Activated T-cell treated with anti-CD3 and anti-CD28 coated beads, Interleukin-2, amount 50 U/mL, for 72 hours (primary cell): Measurements from ENCODE around the gene CDC40. TPM values are rescaled to one million over a fixed set of nuclear protein-coding genes. Genes with fewer than 3 reads are reported as not detected.
A peak's percentile ranks its signal among the peaks of the same experiment; 100 is the strongest.
"Not testable (repeated sequence)": the region's sequence is repeated elsewhere in the genome, so short reads cannot be mapped to it uniquely, and the experiment has no call there.

ENCODE experiments used
- ATAC-seq, 2 donors: fragments of 150-1000 bp; cut with Tn5 transposase; replicated peaks in 1 of 2; 2 replicates each; pipeline ENCODE4 v1.10.0; 2021; ENCODE audit warnings: moderate library complexity in 2 of 2, mild to moderate bottlenecking in 1 of 2
- DNase-seq, 2 donors: peaks; one replicate each; pipeline ENCODE4 v3.0.0; 2021 to 2022; ENCODE audit warnings: mixed read lengths in 1 of 2
- H3K27ac Mint-ChIP-seq: one replicate; pipeline ENCODE4 v1.8.0; 2022; ENCODE audit warnings: mild to moderate bottlenecking, moderate library complexity, mixed read lengths
- H3K27me3 Mint-ChIP-seq: one replicate; pipeline ENCODE4 v1.8.0; 2022; ENCODE audit warnings: low read depth, mixed read lengths
- H3K36me3 Mint-ChIP-seq, 2 donors: one replicate each; pipeline ENCODE4 v1.8.0; 2022; ENCODE audit warnings: mixed read lengths in 2 of 2, mild to moderate bottlenecking in 1 of 2; ENCODE audit not compliant: insufficient read depth in 2 of 2
- H3K4me1 Mint-ChIP-seq: one replicate; pipeline ENCODE4 v1.8.0; 2022; ENCODE audit warnings: low read depth, mixed read lengths
- H3K4me3 Mint-ChIP-seq, 2 donors: one replicate each; pipeline ENCODE4 v1.8.0; 2022; ENCODE audit warnings: mild to moderate bottlenecking in 2 of 2, mixed read lengths in 2 of 2, moderate library complexity in 2 of 2
- H3K9me3 Mint-ChIP-seq, 2 donors: one replicate each; pipeline ENCODE4 v1.8.0; 2022; ENCODE audit warnings: mixed read lengths in 2 of 2
- total RNA-seq, 2 donors: library from RNA; stranded (reverse); gene quantifications; one replicate each; pipeline ENCODE4 v1.2.3, GENCODE V29; 2022

CDC40 gene
- total RNA-seq, 2 donors from 2014 or later: 26.6 to 38.3 TPM

DNA sequence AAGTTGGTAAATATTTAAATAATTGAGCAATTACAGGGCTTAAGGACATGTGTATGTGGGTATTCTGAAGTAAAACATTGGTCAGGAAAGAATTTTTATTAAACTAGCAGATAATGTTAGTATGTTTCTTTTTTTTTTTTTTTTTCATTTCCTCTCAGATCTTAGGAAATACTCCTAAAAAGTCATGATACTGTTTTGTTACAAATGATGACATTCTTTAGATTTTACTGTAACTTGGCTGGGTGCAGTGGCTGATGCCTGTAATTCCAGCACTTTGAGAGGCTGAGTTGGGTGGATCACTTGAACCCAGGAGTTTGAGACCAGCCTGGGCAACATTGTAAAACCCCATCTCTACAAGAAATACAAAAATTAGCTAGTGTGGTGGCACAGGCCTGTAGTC, 41.5 kb downstream of the CDC40 start:
- Mint-ChIP-seq H3K9me3 (no peaks in the 10 kb centered on the region), H3K27ac (no peak overlapping the region), H3K27me3 (no peaks in the 10 kb centered on the region), H3K4me3 (no peak overlapping the region), H3K36me3 (peaks cover 5 to 14% of the 10 kb centered on the region in 2 donors), H3K4me1 (no peaks in the 10 kb centered on the region)
- DNase-seq (no peak), ATAC-seq (no peak)

DNA sequence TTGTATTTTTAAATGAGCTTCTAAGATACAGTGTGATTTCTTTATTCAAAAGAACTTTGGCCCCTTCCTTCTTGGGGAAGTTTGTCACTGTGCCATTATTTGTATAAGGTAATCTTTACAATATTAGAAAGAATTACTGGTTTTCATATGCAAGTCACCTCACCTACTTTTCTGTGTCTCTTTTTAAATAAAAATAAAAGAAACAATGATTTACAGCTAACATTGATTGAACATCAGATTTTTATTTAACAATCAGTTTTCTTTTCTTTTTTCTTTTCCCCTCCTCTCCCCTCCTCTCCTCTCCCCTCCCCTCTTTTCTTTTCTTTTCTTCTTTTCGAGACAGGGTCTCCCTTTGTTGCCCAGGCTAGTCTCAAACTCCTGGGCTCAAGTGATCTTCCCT, 46.0 kb downstream of the CDC40 start:
- DNase-seq: no peak
- no peak for ATAC-seq
- Mint-ChIP-seq H3K36me3 (peaks cover 2 to 7% of the 10 kb centered on the region in 2 donors), H3K27ac (no peak overlapping the region), H3K4me3 (no peak overlapping the region), H3K4me1 (no peaks in the 10 kb centered on the region), H3K27me3 (no peaks in the 10 kb centered on the region), H3K9me3 (no peaks in the 10 kb centered on the region)

DNA sequence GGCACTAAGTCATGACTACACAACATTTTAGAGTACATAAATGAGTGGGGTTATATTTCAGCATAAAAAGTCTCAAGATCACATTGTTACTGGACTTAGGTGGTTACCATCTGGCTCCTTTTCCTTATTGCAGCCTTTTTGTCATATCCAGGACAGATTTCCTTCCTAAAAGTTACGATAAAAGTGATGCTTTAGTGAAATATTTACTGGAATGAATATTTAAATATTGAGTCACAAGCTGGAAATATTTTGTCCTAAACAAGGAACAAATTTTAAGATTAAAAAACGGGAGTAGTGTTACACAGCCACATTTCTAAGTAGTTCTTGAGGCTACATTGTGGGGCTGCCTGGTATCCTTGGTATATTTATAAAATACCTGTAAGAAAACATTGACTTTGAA, 52.2 kb downstream of the CDC40 start:
- ATAC-seq: no peak
- no peak overlapping the region for H3K27ac Mint-ChIP-seq
- H3K9me3 Mint-ChIP-seq: no peaks in the 10 kb centered on the region
- H3K4me1 Mint-ChIP-seq: peaks cover 9% of the 10 kb centered on the region
- H3K36me3 Mint-ChIP-seq: peaks cover 1 to 3% of the 10 kb centered on the region in 2 donors
- H3K4me3 Mint-ChIP-seq: no peak overlapping the region
- no peak for DNase-seq
- H3K27me3 Mint-ChIP-seq: no peaks in the 10 kb centered on the region

DNA sequence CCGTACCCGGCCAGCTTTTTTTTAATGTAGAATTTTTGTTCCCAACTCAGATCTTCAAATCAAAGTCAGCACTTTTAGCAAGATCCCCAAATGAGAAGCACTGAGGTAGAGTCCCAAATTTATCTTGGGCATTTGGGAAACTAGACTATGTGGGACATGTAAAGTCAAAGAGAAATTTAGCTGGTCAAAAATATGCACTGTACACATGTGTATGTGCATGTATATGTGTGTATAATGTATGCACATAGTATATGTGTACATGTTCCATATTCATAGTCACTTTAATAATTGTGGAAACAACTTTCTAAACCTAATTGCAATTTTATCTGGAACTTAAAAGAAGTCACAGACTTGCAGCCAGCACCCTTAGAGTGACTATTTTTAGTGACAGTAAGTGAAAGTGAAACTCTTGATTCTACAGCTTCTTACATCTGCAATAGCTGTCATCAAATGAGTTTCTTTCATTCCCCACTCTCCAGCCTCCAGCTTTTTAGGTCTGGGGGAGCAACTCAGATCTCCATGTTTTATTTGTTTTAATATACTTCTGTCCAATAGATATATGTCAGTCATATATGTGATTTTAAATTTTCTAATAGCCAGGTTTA, 53.6 kb downstream of the CDC40 start:
- peaks cover 9% of the 10 kb centered on the region for H3K4me1 Mint-ChIP-seq
- peaks cover 1 to 3% of the 10 kb centered on the region in 2 donors for H3K36me3 Mint-ChIP-seq

DNA sequence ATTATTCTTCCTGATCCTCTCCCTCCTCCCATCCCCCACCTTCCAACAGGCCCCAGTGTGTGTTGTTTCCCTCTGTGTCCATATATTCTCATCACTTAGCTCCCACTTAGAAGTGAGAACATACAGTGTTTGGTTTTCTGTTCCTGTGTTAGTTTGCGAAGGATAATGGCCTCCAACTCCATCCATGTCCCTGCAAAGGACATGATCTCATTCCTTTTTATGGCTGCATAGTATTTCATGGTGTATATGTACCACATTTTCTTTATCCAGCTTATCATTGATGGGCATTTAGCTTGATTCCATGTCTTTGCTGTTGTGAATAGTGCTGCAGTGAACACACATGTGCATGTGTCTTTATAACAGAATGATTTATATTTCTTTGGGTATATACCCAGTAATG, 55.8 kb downstream of the CDC40 start:
- H3K36me3 Mint-ChIP-seq, H3K4me3 Mint-ChIP-seq, H3K27me3 Mint-ChIP-seq, ATAC-seq, DNase-seq, H3K9me3 Mint-ChIP-seq, H3K27ac Mint-ChIP-seq, H3K4me1 Mint-ChIP-seq: not testable (repeated sequence)

More for the DNA sequence above, 53.6 kb downstream of the CDC40 start:
- H3K9me3 Mint-ChIP-seq: no peaks in the 10 kb centered on the region
- no peak overlapping the region for H3K27ac Mint-ChIP-seq
- DNase-seq (no peak), ATAC-seq (peak; percentile 83 to 85)
- no peak overlapping the region for H3K4me3 Mint-ChIP-seq
- H3K27me3 Mint-ChIP-seq: no peaks in the 10 kb centered on the region

DNA sequence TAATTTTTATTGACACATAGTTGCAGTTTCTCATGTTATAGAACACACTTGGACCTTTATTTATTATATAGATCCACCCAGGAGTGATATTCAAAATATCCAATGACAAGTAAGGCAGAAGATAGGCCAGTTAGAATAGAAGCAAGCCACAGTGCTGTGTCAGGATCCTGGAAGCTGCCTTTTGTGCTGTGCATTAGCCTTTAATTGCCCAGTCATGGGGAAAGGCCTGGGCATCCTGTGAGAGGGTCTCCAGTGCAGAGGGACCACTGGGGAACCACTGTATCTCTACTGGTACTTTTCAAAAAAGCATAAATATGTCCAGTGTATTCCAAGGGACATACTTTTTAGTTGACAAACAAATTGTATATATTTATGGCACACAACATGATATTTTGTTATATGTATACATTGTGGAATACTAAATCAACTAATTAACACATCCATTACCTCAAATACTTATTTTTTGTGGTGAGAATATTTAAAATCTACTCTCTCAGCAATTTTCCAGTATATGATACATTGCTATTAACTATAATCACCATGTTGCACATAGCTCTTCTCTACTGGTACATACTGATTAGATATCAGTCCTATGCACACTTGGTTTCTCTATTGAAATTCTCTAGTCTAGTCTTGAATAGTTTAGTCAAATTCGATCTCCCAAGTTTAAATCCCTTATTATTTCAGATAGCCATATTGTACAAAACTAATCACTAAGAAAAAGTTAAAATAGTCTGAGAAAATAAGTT, 59.5 kb downstream of the CDC40 start:
- no peaks in the 10 kb centered on the region for H3K9me3 Mint-ChIP-seq
- no peak overlapping the region for H3K27ac Mint-ChIP-seq
- no peak for ATAC-seq
- no peaks in the 10 kb centered on the region for H3K27me3 Mint-ChIP-seq
- H3K36me3 Mint-ChIP-seq: peaks cover 0 to 3% of the 10 kb centered on the region in 2 donors
- no peaks in the 10 kb centered on the region for H3K4me1 Mint-ChIP-seq
- no peak overlapping the region for H3K4me3 Mint-ChIP-seq
- DNase-seq: no peak

DNA sequence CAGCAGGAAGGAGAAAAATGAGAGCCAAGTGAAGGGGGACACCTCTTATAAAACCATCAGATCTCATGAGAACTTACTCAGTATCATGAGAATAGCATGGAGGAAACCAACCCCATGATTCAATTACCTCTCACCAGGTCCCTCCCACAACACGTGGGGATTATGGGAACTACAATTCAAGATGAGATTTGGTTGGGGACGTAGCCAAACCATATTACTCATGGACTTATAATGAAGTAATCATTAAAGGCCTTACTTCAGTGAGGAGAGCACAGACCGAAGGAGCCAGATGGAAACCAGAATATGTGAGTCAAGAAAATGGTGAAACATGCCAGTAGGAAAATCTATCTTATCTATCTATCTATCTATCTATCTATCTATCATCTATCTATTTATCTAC, 64.4 kb downstream of the CDC40 start:
- not testable (repeated sequence) for H3K4me3 Mint-ChIP-seq, H3K4me1 Mint-ChIP-seq, H3K27ac Mint-ChIP-seq, H3K27me3 Mint-ChIP-seq, ATAC-seq, H3K36me3 Mint-ChIP-seq, H3K9me3 Mint-ChIP-seq, DNase-seq

DNA sequence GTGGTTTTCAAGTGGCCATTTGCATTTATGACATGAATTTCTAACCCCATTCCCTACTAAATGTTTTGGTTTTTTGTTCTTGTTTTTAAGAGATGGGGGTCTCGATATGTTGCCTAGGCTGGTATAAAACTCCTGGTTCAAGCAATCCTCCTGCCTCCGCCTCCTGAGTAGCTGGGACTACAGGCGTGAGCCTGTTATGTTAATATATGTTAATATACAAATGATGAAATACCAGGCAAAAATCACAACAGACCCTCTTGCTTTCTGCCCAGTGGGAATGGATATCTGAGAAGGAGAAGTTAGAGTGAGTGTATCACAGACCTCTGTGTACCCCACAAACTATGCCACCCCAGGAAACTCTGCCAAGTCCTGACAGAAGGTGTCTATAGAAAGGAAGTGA, 66.2 kb downstream of the CDC40 start:
- Mint-ChIP-seq H3K9me3 (peaks cover 0 to 2% of the 10 kb centered on the region in 2 donors), H3K4me3 (no peak overlapping the region), H3K27ac (no peak overlapping the region), H3K36me3 (no peaks in the 10 kb centered on the region), H3K27me3 (no peaks in the 10 kb centered on the region), H3K4me1 (no peaks in the 10 kb centered on the region)
- DNase-seq (no peak), ATAC-seq (no peak)

DNA sequence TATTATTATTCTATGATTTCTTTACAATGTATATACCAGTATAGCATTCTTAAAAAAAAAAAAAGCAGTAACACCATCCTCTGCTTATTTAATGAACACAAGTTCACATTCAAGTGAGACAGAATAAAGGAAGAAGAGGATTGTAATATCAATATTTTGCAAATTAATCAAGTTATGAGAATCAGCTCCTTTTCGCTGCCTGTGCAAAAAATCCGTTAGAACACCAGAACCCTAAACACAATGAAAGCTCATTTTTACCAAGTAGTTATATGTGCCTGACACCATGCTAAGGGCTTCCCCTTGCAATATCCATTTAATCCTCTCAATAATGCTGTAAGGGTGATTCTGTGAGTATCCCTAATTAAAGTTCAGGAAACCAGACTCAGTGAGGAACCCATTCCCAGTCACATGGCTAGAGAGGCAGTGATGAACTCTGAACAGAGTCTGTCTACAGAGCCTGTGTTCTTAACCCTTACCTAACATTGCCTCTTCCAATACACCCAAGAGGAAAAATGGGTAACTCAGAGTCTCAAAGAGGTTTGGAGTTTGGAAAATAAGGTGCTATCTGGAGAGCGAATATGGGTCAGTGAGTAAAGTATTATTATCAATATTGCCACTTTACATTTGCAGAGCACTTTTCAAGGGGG, 66.8 kb downstream of the CDC40 start:
- Mint-ChIP-seq H3K36me3 (no peaks in the 10 kb centered on the region), H3K27ac (no peak overlapping the region), H3K27me3 (no peaks in the 10 kb centered on the region), H3K4me3 (no peak overlapping the region), H3K4me1 (no peaks in the 10 kb centered on the region), H3K9me3 (peaks cover 0 to 2% of the 10 kb centered on the region in 2 donors)
- ATAC-seq (no peak), DNase-seq (no peak)

DNA sequence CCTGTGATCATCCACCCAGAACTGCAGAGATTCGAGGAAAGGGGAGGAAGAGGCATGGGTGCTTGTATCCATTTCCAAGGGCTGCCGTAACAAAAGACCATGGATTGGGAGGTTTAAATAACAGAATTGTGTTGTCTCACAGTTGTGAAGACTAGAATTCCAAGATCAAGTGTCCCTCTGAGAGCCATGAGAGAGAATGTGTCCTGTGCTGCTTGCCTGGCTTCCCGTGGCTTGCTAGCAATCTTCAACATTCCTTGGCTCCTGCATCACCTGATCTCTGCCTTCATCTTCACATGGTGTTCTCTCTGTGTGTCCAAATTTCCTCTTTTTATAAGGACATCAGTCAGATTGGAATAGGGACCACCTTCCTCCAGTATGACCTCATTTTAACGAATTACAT, 69.8 kb downstream of the CDC40 start:
- ATAC-seq: no peak
- Mint-ChIP-seq H3K27me3 (peaks cover under 1% of the 10 kb centered on the region), H3K4me1 (no peaks in the 10 kb centered on the region), H3K27ac (no peak overlapping the region), H3K36me3 (no peaks in the 10 kb centered on the region), H3K4me3 (no peak overlapping the region), H3K9me3 (peaks cover 2 to 4% of the 10 kb centered on the region in 2 donors)
- DNase-seq: no peak

DNA sequence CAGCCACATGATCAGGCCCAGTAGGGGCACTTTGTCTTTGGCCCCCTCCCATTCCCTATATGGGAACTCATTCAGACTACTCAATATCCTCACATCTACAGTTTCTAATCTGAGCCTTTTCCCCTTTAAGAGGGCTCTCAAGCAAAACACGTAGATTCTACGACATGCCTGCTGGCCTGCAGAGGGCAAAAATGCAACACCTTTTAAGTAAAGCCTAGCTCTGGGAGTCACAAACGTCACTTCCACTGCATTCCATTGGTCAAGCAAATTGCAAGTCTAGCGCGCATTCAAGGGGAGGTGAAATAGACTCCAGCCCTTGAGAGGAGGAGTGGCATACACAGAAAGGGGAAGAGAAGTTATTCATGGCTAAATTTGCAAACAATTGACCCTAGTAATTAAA, 70.6 kb downstream of the CDC40 start:
- Mint-ChIP-seq H3K9me3 (peaks cover 2 to 4% of the 10 kb centered on the region in 2 donors), H3K36me3 (no peaks in the 10 kb centered on the region), H3K4me1 (no peaks in the 10 kb centered on the region), H3K27me3 (peaks cover 9% of the 10 kb centered on the region), H3K4me3 (no peak overlapping the region), H3K27ac (no peak overlapping the region)
- DNase-seq: no peak
- no peak for ATAC-seq

DNA sequence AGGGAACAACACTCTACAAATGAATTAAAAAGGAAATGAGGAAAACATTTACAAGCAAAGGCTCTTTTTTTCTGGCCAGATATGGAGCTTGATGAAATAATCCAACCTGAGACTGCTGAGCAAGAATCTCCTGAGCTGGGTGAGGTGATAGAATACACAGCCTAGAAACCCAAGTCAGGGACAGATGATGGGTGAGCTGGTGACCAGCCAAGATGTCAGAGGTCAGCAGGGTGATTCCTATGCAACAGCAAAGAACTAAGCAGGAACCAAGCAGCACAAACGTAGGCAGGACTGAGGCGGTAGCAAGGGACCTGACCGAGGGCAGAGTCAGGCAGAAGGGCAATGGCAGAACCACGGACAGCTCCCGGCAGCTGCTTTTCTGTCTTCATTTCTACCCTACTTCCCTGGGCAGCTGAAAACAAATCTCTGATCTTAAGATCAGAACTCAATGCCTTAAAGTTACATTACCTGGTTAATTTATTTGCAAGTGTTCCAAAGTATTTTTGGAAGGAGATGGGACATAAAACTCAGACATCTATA, 75.1 kb downstream of the CDC40 start:
- Mint-ChIP-seq H3K4me3 (no peak overlapping the region), H3K9me3 (peaks cover 2 to 11% of the 10 kb centered on the region in 2 donors), H3K4me1 (no peaks in the 10 kb centered on the region), H3K27me3 (peaks cover 17% of the 10 kb centered on the region), H3K36me3 (peaks cover 2 to 4% of the 10 kb centered on the region in 2 donors), H3K27ac (no peak overlapping the region)
- no peak for ATAC-seq
- no peak for DNase-seq

DNA sequence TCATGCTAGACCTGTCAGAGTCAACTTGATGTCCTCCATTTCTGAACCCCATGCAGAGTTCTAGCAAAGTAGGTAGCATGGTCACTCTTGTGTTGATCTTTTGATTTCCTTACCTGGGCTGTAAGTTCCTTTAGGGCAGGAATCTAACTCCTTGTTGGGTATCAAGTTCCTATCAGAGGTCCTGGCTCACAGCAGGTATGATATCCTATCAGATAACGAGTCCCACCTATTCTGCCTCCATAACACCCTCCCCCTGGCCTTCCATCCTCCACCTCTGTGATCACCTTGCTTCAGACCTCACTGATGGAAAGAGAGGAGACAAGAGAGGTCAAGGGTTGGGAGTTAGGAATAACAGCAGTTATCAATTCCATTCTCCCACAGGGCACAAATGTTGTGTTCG, 76.1 kb downstream of the CDC40 start:
- ATAC-seq: no peak
- H3K27ac Mint-ChIP-seq: no peak overlapping the region
- H3K27me3 Mint-ChIP-seq: peaks cover 17% of the 10 kb centered on the region
- H3K4me3 Mint-ChIP-seq: no peak overlapping the region
- peaks cover 2 to 10% of the 10 kb centered on the region in 2 donors for H3K9me3 Mint-ChIP-seq
- DNase-seq: no peak
- no peaks in the 10 kb centered on the region for H3K4me1 Mint-ChIP-seq
- H3K36me3 Mint-ChIP-seq: peaks cover 4% of the 10 kb centered on the region in 2 donors
